Caco-2 (cell line): ENCODE data around the gene ST6GALNAC5. TPM values are rescaled to one million over a fixed set of nuclear protein-coding genes. Genes with fewer than 3 reads are reported as not detected.

Experiments used
- BruUV-seq: library from RNA; stranded (reverse); fragments of 400-500 nt; replicated peaks from 2 replicates; lab custom pipeline; 2021; lab: Mats Ljungman, UMichigan
- CTCF ChIA-PET: fragments of 300-600 bp; sonication (Branson Sonifier 250); formaldehyde crosslinking; loops from one replicate; lab custom pipeline; 2022; ENCODE audit warnings: antibody characterized with exemption; lab: Charles Lee
- POLR2A ChIA-PET: fragments of 300-600 bp; sonication (Branson Sonifier 250); formaldehyde crosslinking; loops from one replicate; lab custom pipeline; 2022; ENCODE audit warnings: antibody characterized with exemption; lab: Charles Lee
- DNase-seq, 2 experiments: peaks; one replicate each; pipeline versions ENCODE4 v3.0.0 to v3.0.0-alpha.2; 2020 to 2022
- H3K27me3 ChIP-seq: replicated peaks from 2 replicates; pipeline ENCODE4 v1.6.0; 2011; ENCODE audit warnings: low read length; ENCODE audit not compliant: control insufficient read depth, insufficient read depth
- H3K36me3 ChIP-seq: 2 replicates; pipeline ENCODE4 v1.5.1; 2011; ENCODE audit warnings: low read length; ENCODE audit not compliant: control insufficient read depth, insufficient read depth
- H3K4me1 ChIP-seq: fragments of 250-450 bp; sonication (Bioruptor Pico); 2 replicates; pipeline ENCODE4 v1.5.1; 2020; ENCODE audit warnings: mild to moderate bottlenecking
- H3K4me3 ChIP-seq: 2 replicates; pipeline ENCODE4 v1.5.1; 2011; ENCODE audit warnings: low read depth, mild to moderate bottlenecking, control low read depth, low read length
- H3K9me3 ChIP-seq: fragments of 250-450 bp; sonication (Bioruptor Pico); 2 replicates; pipeline ENCODE4 v1.5.1; 2020; ENCODE audit warnings: mild to moderate bottlenecking, moderate library complexity
- H3K27ac Mint-ChIP-seq: one replicate; pipeline ENCODE4 v1.8.0; 2022; ENCODE audit warnings: mixed read lengths; ENCODE audit not compliant: unreplicated experiment
- H3K27me3 Mint-ChIP-seq: one replicate; pipeline ENCODE4 v1.8.0; 2022; ENCODE audit warnings: mixed read lengths; ENCODE audit not compliant: insufficient read depth, unreplicated experiment
- H3K36me3 Mint-ChIP-seq: one replicate; pipeline ENCODE4 v1.8.0; 2022; ENCODE audit warnings: mild to moderate bottlenecking, mixed read lengths; ENCODE audit not compliant: insufficient read depth, unreplicated experiment
- H3K4me1 Mint-ChIP-seq: one replicate; pipeline ENCODE4 v1.8.0; 2022; ENCODE audit warnings: low read depth, mixed read lengths; ENCODE audit not compliant: unreplicated experiment
- H3K4me3 Mint-ChIP-seq: one replicate; pipeline ENCODE4 v1.8.0; 2022; ENCODE audit warnings: mild to moderate bottlenecking, moderate library complexity, mixed read lengths; ENCODE audit not compliant: unreplicated experiment
- H3K9me3 Mint-ChIP-seq: one replicate; pipeline ENCODE4 v1.8.0; 2022; ENCODE audit warnings: mixed read lengths; ENCODE audit not compliant: unreplicated experiment
- CTCF ChIP-seq, 2 experiments: fragments of 200-600 bp in 1 of 2; IDR thresholded peaks; 1 replicate in 1 of 2; 2 replicates in 1 of 2; pipeline versions ENCODE4 v1.5.1 to v1.8.0; 2011 to 2022; ENCODE audit warnings: antibody characterized with exemption in 1 of 2, control low read depth in 1 of 2, inconsistent platforms in 1 of 2, low read depth in 1 of 2, low read length in 1 of 2, mild to moderate bottlenecking in 1 of 2, moderate library complexity in 1 of 2; ENCODE audit not compliant: insufficient read depth in 1 of 2, severe bottlenecking in 1 of 2, unreplicated experiment in 1 of 2
- intact Hi-C: fragments of 100-400 bp; cut with micrococcal nuclease; formaldehyde crosslinking; loops from one replicate; pipeline ENCODE4 v1.10.0; 2022; ENCODE audit not compliant: unreplicated experiment
- total RNA-seq: library from RNA; stranded (reverse); gene quantifications from 2 replicates; pipeline ENCODE4 v1.2.3, GENCODE V29; 2022

The ST6GALNAC5 gene
- total RNA-seq, 1 experiment from 2014 or later, result 0.09 TPM

- H3K27me3 ChIP-seq, result no peaks in the 10 kb centered on the region
- ChIA-PET CTCF (no interaction called here), POLR2A (no interaction called here)
- Mint-ChIP-seq H3K9me3 (no peaks in the 10 kb centered on the region), H3K27me3 (no peaks in the 10 kb centered on the region), H3K4me3 (no peak overlapping the region), H3K27ac (no peak overlapping the region), H3K36me3 (no peaks in the 10 kb centered on the region), H3K4me1 (no peaks in the 10 kb centered on the region)
- DNase-seq, result no peak
- no peaks in the 10 kb centered on the region for H3K4me1 ChIP-seq
- no peaks in the 10 kb centered on the region for H3K36me3 ChIP-seq
- no TSS peak for BruUV-seq
- H3K9me3 ChIP-seq, result no peaks in the 10 kb centered on the region
- intact Hi-C loops, result no loop called here
- no peak overlapping the region for H3K4me3 ChIP-seq
- TF ChIP-seq CTCF (IDR thresholded peaks at IDR 0.05; ENCODE audit: insufficient read depth in 1 of 2, low read depth in 1 of 2, low read length in 1 of 2, severe bottlenecking in 1 of 2, unreplicated experiment in 1 of 2), result no peak
Observed at GRCh38 chr1:77051425-77051824, 184.1 kb downstream of the ST6GALNAC5 start.

- CTCF ChIA-PET, result no interaction called here
- Histone ChIP-seq H3K9me3 (no peaks in the 10 kb centered on the region), H3K4me3 (no peak overlapping the region), H3K4me1 (no peaks in the 10 kb centered on the region), H3K27me3 (no peaks in the 10 kb centered on the region), H3K36me3 (no peaks in the 10 kb centered on the region)
- BruUV-seq, result no TSS peak
- POLR2A ChIA-PET, result no interaction called here
- Mint-ChIP-seq H3K4me3 (no peak overlapping the region), H3K27ac (no peak overlapping the region), H3K9me3 (no peaks in the 10 kb centered on the region), H3K27me3 (no peaks in the 10 kb centered on the region), H3K4me1 (no peaks in the 10 kb centered on the region), H3K36me3 (no peaks in the 10 kb centered on the region)
- DNase-seq, result no peak
- intact Hi-C loops, result no loop called here
- TF ChIP-seq CTCF (IDR thresholded peaks at IDR 0.05; ENCODE audit: insufficient read depth in 1 of 2, low read depth in 1 of 2, low read length in 1 of 2, severe bottlenecking in 1 of 2, unreplicated experiment in 1 of 2), result no peak
Observed at GRCh38 chr1:77056525-77056924, 189.2 kb downstream of the ST6GALNAC5 start.

- TF ChIP-seq CTCF (IDR thresholded peaks at IDR 0.05; ENCODE audit: insufficient read depth in 1 of 2, low read depth in 1 of 2, low read length in 1 of 2, severe bottlenecking in 1 of 2, unreplicated experiment in 1 of 2), result no peak
- CTCF ChIA-PET, result no interaction called here
- no peak for DNase-seq
- H3K4me3 ChIP-seq, result no peak overlapping the region
- POLR2A ChIA-PET, result no interaction called here
- no peaks in the 10 kb centered on the region for H3K36me3 Mint-ChIP-seq
- no peaks in the 10 kb centered on the region for H3K9me3 ChIP-seq
- no peaks in the 10 kb centered on the region for H3K4me1 ChIP-seq
- H3K27me3 Mint-ChIP-seq, result no peaks in the 10 kb centered on the region
- no peaks in the 10 kb centered on the region for H3K27me3 ChIP-seq
- H3K36me3 ChIP-seq, result no peaks in the 10 kb centered on the region
- H3K27ac Mint-ChIP-seq, result no peak overlapping the region
- no TSS peak for BruUV-seq
- intact Hi-C loops, result no loop called here
- H3K4me3 Mint-ChIP-seq, result no peak overlapping the region
- no peaks in the 10 kb centered on the region for H3K9me3 Mint-ChIP-seq
- no peaks in the 10 kb centered on the region for H3K4me1 Mint-ChIP-seq
Observed at GRCh38 chr1:77057994-77058585, 190.8 kb downstream of the ST6GALNAC5 start.
